Upper lobe of right lung (tissue), 1 donor: ENCODE measurements around the gene SNX25. TPM values are rescaled to one million over a fixed set of nuclear protein-coding genes. Genes with fewer than 3 reads are reported as not detected.

ENCODE experiments used
- ATAC-seq: fragments of 200-7000 bp; cut with Tn5 transposase; one replicate; pipeline ENCODE4 v1.9.1; 2020; ENCODE audit warnings: mild to moderate bottlenecking, moderate library complexity
- DNase-seq: peaks from one replicate; pipeline ENCODE4 v3.0.0-alpha.2; 2020
- H3K27ac ChIP-seq: fragments of 200-600 bp; one replicate; pipeline ENCODE4 v1.8.0; 2022
- H3K27me3 ChIP-seq: fragments of 200-600 bp; one replicate; pipeline ENCODE4 v1.8.0; 2022; ENCODE audit warnings: mild to moderate bottlenecking
- H3K36me3 ChIP-seq: fragments of 200-600 bp; one replicate; pipeline ENCODE4 v1.8.0; 2022
- H3K4me1 ChIP-seq: fragments of 200-600 bp; one replicate; pipeline ENCODE4 v1.8.0; 2022
- H3K4me3 ChIP-seq: fragments of 200-600 bp; one replicate; pipeline ENCODE4 v1.8.0; 2022; ENCODE audit warnings: mild to moderate bottlenecking
- H3K9me3 ChIP-seq: fragments of 200-600 bp; one replicate; pipeline ENCODE4 v1.8.0; 2022
- CTCF ChIP-seq: fragments of 200-600 bp; IDR thresholded peaks from one replicate; pipeline ENCODE4 v1.8.0; 2022; ENCODE audit warnings: antibody characterized with exemption
- intact Hi-C: fragments of 100-400 bp; cut with DNase I; formaldehyde crosslinking; loops from one replicate; pipeline ENCODE4 v1.11.0; 2022
- total RNA-seq: library from RNA; stranded (reverse); fragmentation: NEBNext Ultra II Directional; extraction: Animal tissue kit (Norgen Biotek cat#: 25700); gene quantifications from one replicate; pipeline ENCODE4 v1.2.1, GENCODE V29; 2021
- donor health status: DM: no; HTN: yes; CAD: no; lungs with severe emphysema.

Gene SNX25
- total RNA-seq, 1 donor from 2014 or later, result 98.5 TPM

GRCh38 chr4:185227713-185228278 is 18.4 kb downstream of the SNX25 start:
- ATAC-seq, result peak; percentile 19
- TF ChIP-seq CTCF, result no peak
- intact Hi-C loops, result no loop called here
- DNase-seq, result no peak
- Histone ChIP-seq H3K36me3 (no peaks in the 10 kb centered on the region), H3K4me3 (no peak overlapping the region), H3K27ac (no peak overlapping the region), H3K4me1 (peaks cover 11% of the 10 kb centered on the region), H3K27me3 (no peaks in the 10 kb centered on the region), H3K9me3 (no peaks in the 10 kb centered on the region)

GRCh38 chr4:185229021-185229818 is 19.8 kb downstream of the SNX25 start:
- H3K27ac ChIP-seq, result peak overlapping the region; percentile 47
- DNase-seq (no peak), ATAC-seq (peak; percentile 92)
- intact Hi-C loops, result no loop called here
- TF ChIP-seq CTCF, result no peak
- no peaks in the 10 kb centered on the region for H3K9me3 ChIP-seq
- no peaks in the 10 kb centered on the region for H3K36me3 ChIP-seq
- H3K27me3 ChIP-seq, result no peaks in the 10 kb centered on the region
- H3K4me1 ChIP-seq, result peaks cover 11% of the 10 kb centered on the region
- no peak overlapping the region for H3K4me3 ChIP-seq

DNA sequence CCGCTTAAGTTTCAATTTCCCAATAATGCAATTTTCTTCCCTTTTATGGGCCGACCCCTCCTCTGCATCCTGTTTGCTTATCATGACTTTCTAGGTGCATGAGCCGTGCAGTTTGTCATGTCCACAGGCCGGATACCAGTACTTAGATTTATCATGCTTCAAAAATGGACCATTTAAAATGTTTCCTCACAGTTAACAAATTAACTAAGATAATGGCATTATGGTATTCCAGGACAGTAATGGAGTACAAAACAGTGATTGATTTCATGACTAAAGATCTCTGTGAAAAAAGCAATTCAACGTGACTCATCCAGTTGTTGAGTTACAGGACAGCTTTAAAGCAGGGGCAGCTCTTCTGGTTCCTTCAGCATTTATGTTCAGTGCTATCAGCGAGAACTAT is 23.0 kb downstream of the SNX25 start:
- H3K27me3 ChIP-seq, result no peaks in the 10 kb centered on the region
- H3K27ac ChIP-seq, result no peak overlapping the region
- peaks cover under 1% of the 10 kb centered on the region for H3K4me1 ChIP-seq
- no peak for ATAC-seq
- DNase-seq, result no peak
- no peak for TF ChIP-seq CTCF
- H3K4me3 ChIP-seq, result no peak overlapping the region
- intact Hi-C loops, result no loop called here
- H3K36me3 ChIP-seq, result no peaks in the 10 kb centered on the region
- no peaks in the 10 kb centered on the region for H3K9me3 ChIP-seq

GRCh38 chr4:185235119-185235842 is 25.9 kb downstream of the SNX25 start:
- ATAC-seq (no peak), DNase-seq (no peak)
- H3K27ac ChIP-seq, result no peak overlapping the region
- H3K4me1 ChIP-seq, result no peaks in the 10 kb centered on the region
- H3K9me3 ChIP-seq, result no peaks in the 10 kb centered on the region
- no peak for TF ChIP-seq CTCF
- no peak overlapping the region for H3K4me3 ChIP-seq
- H3K36me3 ChIP-seq, result no peaks in the 10 kb centered on the region
- H3K27me3 ChIP-seq, result no peaks in the 10 kb centered on the region
- intact Hi-C loops, result no loop called here

DNA sequence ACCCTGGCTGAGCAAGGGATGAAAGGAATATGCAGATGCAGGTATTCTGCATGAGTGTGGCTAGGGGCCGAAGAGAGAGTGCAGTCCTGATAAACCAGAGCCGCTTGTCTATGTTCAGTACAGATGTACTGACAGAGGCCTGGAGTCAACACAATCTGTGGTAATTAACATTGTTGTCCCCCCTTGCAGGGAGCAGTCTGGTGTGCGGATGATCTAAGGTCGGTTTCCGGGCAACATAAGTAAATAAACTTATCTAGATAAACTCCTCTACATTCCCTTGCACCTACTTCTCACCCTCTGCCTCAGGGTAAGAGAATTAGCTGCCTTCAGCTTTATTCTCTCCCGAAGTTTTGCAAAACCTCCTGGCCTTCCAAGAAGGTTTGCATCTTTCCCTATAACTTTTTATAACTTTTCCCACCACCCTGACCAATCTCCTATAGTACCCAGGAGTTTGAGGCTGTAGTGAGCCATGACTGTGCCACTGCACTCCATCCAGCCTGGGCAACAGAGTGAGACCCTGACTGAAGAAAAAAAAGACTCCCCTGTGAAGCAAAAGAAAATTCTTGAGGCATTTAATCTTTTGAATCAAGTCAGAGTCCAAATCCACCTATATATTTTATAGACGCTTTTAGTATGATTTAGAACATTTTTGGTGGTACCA is 26.6 kb downstream of the SNX25 start:
- no peak overlapping the region for H3K27ac ChIP-seq
- no peaks in the 10 kb centered on the region for H3K36me3 ChIP-seq
- no peak for TF ChIP-seq CTCF
- no peak for DNase-seq
- no peak overlapping the region for H3K4me3 ChIP-seq
- H3K27me3 ChIP-seq, result no peaks in the 10 kb centered on the region
- peak; percentile 78 for ATAC-seq
- intact Hi-C loops, result no loop called here
- H3K9me3 ChIP-seq, result no peaks in the 10 kb centered on the region
- H3K4me1 ChIP-seq, result no peaks in the 10 kb centered on the region
